Urinary bladder (tissue), 4 donors: ENCODE data around the gene ZNRF3. TPM values are rescaled to one million over a fixed set of nuclear protein-coding genes. Genes with fewer than 3 reads are reported as not detected.
"Not testable (repeated sequence)": the region's sequence is repeated elsewhere in the genome, so short reads cannot be mapped to it uniquely, and the experiment has no call there.

Experiments used
- DNase-seq: peaks from one replicate; pipeline ENCODE4 v3.0.0-alpha.2; 2015; ENCODE audit errors: extremely low spot score
- H3K27ac ChIP-seq: one replicate; pipeline ENCODE4 v1.5.1; 2013; ENCODE audit warnings: low read depth, mild to moderate bottlenecking, moderate library complexity
- H3K36me3 ChIP-seq: one replicate; pipeline ENCODE4 v1.6.1; 2013; ENCODE audit warnings: mild to moderate bottlenecking, moderate library complexity; ENCODE audit not compliant: insufficient read depth
- H3K4me1 ChIP-seq: one replicate; pipeline ENCODE4 v1.6.1; 2013; ENCODE audit warnings: mild to moderate bottlenecking, moderate library complexity; ENCODE audit not compliant: insufficient read depth
- H3K4me3 ChIP-seq: one replicate; pipeline ENCODE4 v1.5.1; 2013; ENCODE audit warnings: low read depth, low read length
- WGBS: extraction: QIAGEN DNeasy Blood & Tissue Kit; methylation state at CpG from one replicate; pipeline ENCODE4 v1.1.7; 2013; 5-methylcytosine and 5-hydroxymethylcytosine counted together
- polyA plus RNA-seq: library from polyadenylated mRNA; stranded (reverse); fragments of 200-250 nt; gene quantifications from one replicate; pipeline ENCODE4 v1.2.3, GENCODE V29; 2013
- total RNA-seq: library from RNA; depleted of rRNA; stranded (reverse); fragments of >200 nt; gene quantifications from one replicate; pipeline ENCODE4 v1.2.3, GENCODE V29; 2014
- donor health status: healthy with polysubstance abuse.
- donor health status: healthy.

The ZNRF3 gene
- total and polyA plus RNA-seq, 2 donors = 7.4 to 8.7 TPM

- no peak for DNase-seq
- no peaks in the 10 kb centered on the region for H3K36me3 ChIP-seq
- H3K4me3 ChIP-seq = no peak overlapping the region
- 98% methylated on average over 4 of the region's 4 CpGs for WGBS
- no peak overlapping the region for H3K27ac ChIP-seq
- H3K4me1 ChIP-seq = no peaks in the 10 kb centered on the region
Observed at GRCh38 chr22:29003552-29003951, 120.2 kb downstream of the ZNRF3 start.

- no peak overlapping the region for H3K4me3 ChIP-seq
- WGBS = 67% methylated on average over 9 of the region's 9 CpGs
- H3K36me3 ChIP-seq = no peaks in the 10 kb centered on the region
- peak; percentile 25 for DNase-seq
- H3K4me1 ChIP-seq = no peaks in the 10 kb centered on the region
- H3K27ac ChIP-seq = no peak overlapping the region
Observed at GRCh38 chr22:29003975-29004646, 120.7 kb downstream of the ZNRF3 start.

- WGBS = 27% methylated on average over 20 of the region's 20 CpGs
Observed at GRCh38 chr22:29004647-29005371, 121.4 kb downstream of the ZNRF3 start.

GRCh38 chr22:29005754-29006153 lies 122.4 kb downstream of the ZNRF3 start:
- H3K36me3 ChIP-seq, H3K4me1 ChIP-seq, H3K4me3 ChIP-seq, DNase-seq, H3K27ac ChIP-seq: not testable (repeated sequence)
- 93% methylated on average over 8 of the region's 8 CpGs for WGBS

More at GRCh38 chr22:29004647-29005371, 121.4 kb downstream of the ZNRF3 start:
- H3K36me3 ChIP-seq = no peaks in the 10 kb centered on the region
- H3K4me3 ChIP-seq = no peak overlapping the region
- no peaks in the 10 kb centered on the region for H3K4me1 ChIP-seq
- no peak for DNase-seq
- H3K27ac ChIP-seq = no peak overlapping the region

GRCh38 chr22:29006346-29006745 lies 123.0 kb downstream of the ZNRF3 start:
- Histone ChIP-seq H3K27ac (no peak overlapping the region), H3K4me3 (no peak overlapping the region), H3K4me1 (no peaks in the 10 kb centered on the region), H3K36me3 (no peaks in the 10 kb centered on the region)
- 89% methylated on average over 8 of the region's 8 CpGs for whole genome bisulfite sequencing
- no peak for DNase-seq

GRCh38 chr22:29009148-29009547 lies 125.8 kb downstream of the ZNRF3 start:
- WGBS = 93% methylated on average over 5 of the region's 5 CpGs
- DNase-seq = no peak
- Histone ChIP-seq H3K4me3 (no peak overlapping the region), H3K36me3 (no peaks in the 10 kb centered on the region), H3K4me1 (no peaks in the 10 kb centered on the region), H3K27ac (no peak overlapping the region)

GRCh38 chr22:29011240-29012100 lies 128.1 kb downstream of the ZNRF3 start:
- Histone ChIP-seq H3K4me3 (no peak overlapping the region), H3K4me1 (no peaks in the 10 kb centered on the region), H3K27ac (no peak overlapping the region), H3K36me3 (no peaks in the 10 kb centered on the region)
- DNase-seq = no peak
- 71% methylated on average over 14 of the region's 14 CpGs for WGBS

GRCh38 chr22:29012101-29012433 lies 128.7 kb downstream of the ZNRF3 start:
- Histone ChIP-seq H3K4me1 (no peaks in the 10 kb centered on the region), H3K4me3 (no peak overlapping the region), H3K36me3 (no peaks in the 10 kb centered on the region), H3K27ac (no peak overlapping the region)
- WGBS = 87% methylated on average over 4 of the region's 4 CpGs
- no peak for DNase-seq

- H3K4me1 ChIP-seq = no peaks in the 10 kb centered on the region
Observed at GRCh38 chr22:29012952-29013351, 129.6 kb downstream of the ZNRF3 start.

GRCh38 chr22:29014293-29014692 lies 130.9 kb downstream of the ZNRF3 start:
- no peak overlapping the region for H3K4me3 ChIP-seq
- no peaks in the 10 kb centered on the region for H3K4me1 ChIP-seq
- H3K36me3 ChIP-seq = no peaks in the 10 kb centered on the region
- H3K27ac ChIP-seq = no peak overlapping the region
- no peak for DNase-seq
- WGBS = 86% methylated on average over 4 of the region's 4 CpGs

More at GRCh38 chr22:29012952-29013351, 129.6 kb downstream of the ZNRF3 start:
- H3K4me3 ChIP-seq = no peak overlapping the region
- 95% methylated on average over 4 of the region's 4 CpGs for WGBS
- no peaks in the 10 kb centered on the region for H3K36me3 ChIP-seq
- no peak overlapping the region for H3K27ac ChIP-seq
- no peak for DNase-seq

- 96% methylated on average over 4 of the region's 4 CpGs for WGBS
- DNase-seq = no peak
- H3K36me3 ChIP-seq = no peaks in the 10 kb centered on the region
- no peaks in the 10 kb centered on the region for H3K4me1 ChIP-seq
- H3K27ac ChIP-seq = no peak overlapping the region
- no peak overlapping the region for H3K4me3 ChIP-seq
Observed at GRCh38 chr22:29014773-29015172, 131.4 kb downstream of the ZNRF3 start.

GRCh38 chr22:29016067-29016938 lies 132.9 kb downstream of the ZNRF3 start:
- H3K36me3 ChIP-seq = no peaks in the 10 kb centered on the region
- no peaks in the 10 kb centered on the region for H3K4me1 ChIP-seq
- H3K4me3 ChIP-seq = no peak overlapping the region
- WGBS = 91% methylated on average over 3 of the region's 3 CpGs
- H3K27ac ChIP-seq = no peak overlapping the region
- no peak for DNase-seq
